Breast epithelium (tissue), 4 donors: ENCODE measurements around the gene SLC7A7. TPM values are rescaled to one million over a fixed set of nuclear protein-coding genes. Genes with fewer than 3 reads are reported as not detected.

Source experiments
- DNase-seq, 2 donors: peaks; one replicate each; pipeline ENCODE4 v3.0.0-alpha.2; 2019; ENCODE audit warnings: low spot score in 2 of 2
- H3K27ac ChIP-seq, 2 donors: fragments of 200-600 bp; sonication (generic) in 1 of 2; one replicate each; pipeline ENCODE4 v1.5.1; 2016 to 2019; ENCODE audit warnings: mild to moderate bottlenecking in 1 of 2
- H3K27me3 ChIP-seq, 2 donors: fragments of 200-600 bp; sonication (generic) in 1 of 2; one replicate each; pipeline versions ENCODE4 v1.5.1 to v1.6.0; 2017 to 2019; ENCODE audit warnings: control low read depth in 1 of 2, mild to moderate bottlenecking in 1 of 2
- H3K36me3 ChIP-seq: fragments of 200-600 bp; one replicate; pipeline ENCODE4 v1.5.1; 2019
- H3K4me1 ChIP-seq, 2 donors: fragments of 200-600 bp; sonication (generic); one replicate each; pipeline ENCODE4 v1.5.1; 2016 to 2019; ENCODE audit warnings: control low read depth in 1 of 2
- H3K4me3 ChIP-seq, 3 donors: fragments of 200-600 bp; sonication (generic); 1 replicate in 2 of 3; 2 replicates in 1 of 3; pipeline ENCODE4 v1.5.1; 2016 to 2019; ENCODE audit warnings: mild to moderate bottlenecking in 3 of 3, moderate library complexity in 2 of 3
- H3K9me3 ChIP-seq, 2 donors: fragments of 200-600 bp; sonication (generic) in 1 of 2; one replicate each; pipeline ENCODE4 v1.5.1; 2016 to 2019; ENCODE audit warnings: control low read depth in 1 of 2
- CTCF ChIP-seq, 3 donors: fragments of 450-650 bp; IDR thresholded peaks; one replicate each; pipeline ENCODE4 v1.5.1; 2016 to 2017; ENCODE audit warnings: antibody characterized with exemption in 3 of 3, mild to moderate bottlenecking in 3 of 3, moderate library complexity in 3 of 3
- POLR2A ChIP-seq: fragments of 450-650 bp; IDR thresholded peaks from one replicate; pipeline ENCODE4 v1.6.1; 2016; ENCODE audit warnings: antibody characterized with exemption, mild to moderate bottlenecking, moderate library complexity
- POLR2AphosphoS5 ChIP-seq, 3 donors: sonication (generic); formaldehyde crosslinking; IDR thresholded peaks; one replicate each; pipeline ENCODE4 v1.6.1; 2017; ENCODE audit warnings: antibody characterized with exemption in 3 of 3
- intact Hi-C: fragments of 100-400 bp; cut with DNase I; formaldehyde crosslinking; loops from one replicate; pipeline ENCODE4 v1.15.1; 2023; ENCODE audit warnings: low total_unique reads
- total RNA-seq, 3 donors: library from RNA; depleted of rRNA; stranded (reverse); fragments of >200 nt; gene quantifications; one replicate each; pipeline ENCODE4 v1.1.0, GENCODE V29; 2016

SLC7A7 gene
- total RNA-seq, 3 donors from 2014 or later = 17.4 to 46.4 (median 27.2) TPM

GRCh38 chr14:22838631-22839041 is 23.4 kb upstream of the SLC7A7 start:
- intact Hi-C loops = no loop called here
- peaks cover 0 to 12% of the 10 kb centered on the region in 2 donors for H3K4me1 ChIP-seq
- no peak for DNase-seq
- H3K27ac ChIP-seq = peak overlapping the region; percentile 97 to 99
- H3K9me3 ChIP-seq = no peaks in the 10 kb centered on the region
- TF ChIP-seq CTCF (IDR thresholded peaks at IDR 0.05) = no peak
- no peak for TF ChIP-seq POLR2AphosphoS5 (IDR thresholded peaks at IDR 0.05)
- peak overlapping the region; percentile 98 to 99 (median 99) for H3K4me3 ChIP-seq
- no peaks in the 10 kb centered on the region for H3K36me3 ChIP-seq
- H3K27me3 ChIP-seq = no peaks in the 10 kb centered on the region

- no peaks in the 10 kb centered on the region for H3K27me3 ChIP-seq
- TF ChIP-seq POLR2A (peak; percentile 22), CTCF (IDR thresholded peaks at IDR 0.05) (peak in 1 of 3 donors; percentile 7), POLR2AphosphoS5 (IDR thresholded peaks at IDR 0.05) (peak in 2 of 3 donors; percentile 62 to 73)
- no peaks in the 10 kb centered on the region for H3K36me3 ChIP-seq
- DNase-seq = no peak
- peak overlapping the region; percentile 97 to 99 for H3K27ac ChIP-seq
- peak overlapping the region; percentile 98 to 99 (median 99) for H3K4me3 ChIP-seq
- intact Hi-C loops = no loop called here
- peaks cover 0 to 12% of the 10 kb centered on the region in 2 donors for H3K4me1 ChIP-seq
- H3K9me3 ChIP-seq = no peaks in the 10 kb centered on the region
Measured at GRCh38 chr14:22837750-22838538, 22.7 kb upstream of the SLC7A7 start.

- Histone ChIP-seq H3K4me3 (peak overlapping the region; percentile 98 to 99 (median 99)), H3K9me3 (no peaks in the 10 kb centered on the region), H3K27me3 (no peaks in the 10 kb centered on the region), H3K4me1 (peaks cover 0 to 12% of the 10 kb centered on the region in 2 donors), H3K36me3 (no peaks in the 10 kb centered on the region), H3K27ac (peak overlapping the region; percentile 97 to 99)
- no peak for DNase-seq
- TF ChIP-seq POLR2A = peak; percentile 11
- TF ChIP-seq CTCF (IDR thresholded peaks at IDR 0.05) = no peak
- TF ChIP-seq POLR2AphosphoS5 (IDR thresholded peaks at IDR 0.05) = peak in 1 of 3 donors; percentile 29
- intact Hi-C loops = no loop called here
Measured at GRCh38 chr14:22837114-22837749, 22.0 kb upstream of the SLC7A7 start.

GRCh38 chr14:22836301-22837113 is 21.3 kb upstream of the SLC7A7 start, which contains the start of gene MMP14:
TSS of gene MMP14 (plus strand) at chr14:22836585. CDS start at chr14:22836818, 233 bp downstream.
- H3K27ac ChIP-seq = peak within 1 kb of the TSS; percentile 97 to 99
- peak in 1 of 2 donors; percentile 80 for DNase-seq
- H3K9me3 ChIP-seq = no peaks in the 10 kb centered on the region
- peaks cover 0 to 12% of the 10 kb centered on the region in 2 donors for H3K4me1 ChIP-seq
- H3K4me3 ChIP-seq = peak within 1 kb of the TSS; percentile 98 to 99 (median 99)
- intact Hi-C loops = no loop called here
- no peaks in the 10 kb centered on the region for H3K36me3 ChIP-seq
- peak in 2 of 3 donors; percentile 57 to 89 for TF ChIP-seq POLR2AphosphoS5 (IDR thresholded peaks at IDR 0.05)
- peak in 2 of 3 donors; percentile 22 to 31 for TF ChIP-seq CTCF (IDR thresholded peaks at IDR 0.05)
- TF ChIP-seq POLR2A = peak; percentile 74
- no peaks in the 10 kb centered on the region for H3K27me3 ChIP-seq
